Activated naive CD4-positive, alpha-beta T cell treated with anti-CD3 and anti-CD28 coated beads, Interleukin-2, amount 50 U/mL, for 72 hours (primary cell): ENCODE measurements around the gene UBXN2A. TPM values are rescaled to one million over a fixed set of nuclear protein-coding genes. Genes with fewer than 3 reads are reported as not detected.

Source experiments
- ATAC-seq, 2 donors: fragments of 150-1000 bp; cut with Tn5 transposase; 2 replicates each; pipeline ENCODE4 v1.10.0; 2021; ENCODE audit warnings: mild to moderate bottlenecking in 2 of 2, moderate library complexity in 2 of 2
- DNase-seq, 2 donors: peaks; one replicate each; pipeline ENCODE4 v3.0.0; 2021 to 2022; ENCODE audit warnings: low spot score in 2 of 2
- H3K27ac Mint-ChIP-seq, 2 donors: one replicate each; pipeline ENCODE4 v1.8.0; 2022; ENCODE audit warnings: mild to moderate bottlenecking in 2 of 2, mixed read lengths in 2 of 2
- H3K36me3 Mint-ChIP-seq, 2 donors: one replicate each; pipeline ENCODE4 v1.8.0; 2022; ENCODE audit warnings: mixed read lengths in 2 of 2
- H3K9me3 Mint-ChIP-seq, 2 donors: one replicate each; pipeline ENCODE4 v1.8.0; 2022; ENCODE audit warnings: mixed read lengths in 2 of 2
- total RNA-seq, 2 donors: library from RNA; stranded (reverse); gene quantifications; one replicate each; pipeline ENCODE4 v1.2.3, GENCODE V29; 2022

The UBXN2A gene
- total RNA-seq, result 10 to 100 TPM in 1 of 2 donors, 1 to 10 TPM in 1; 9.3 to 13.0 TPM

- H3K36me3 Mint-ChIP-seq, result peaks cover 7 to 21% of the 10 kb centered on the region in 2 donors
- DNase-seq, result peak; percentile 81 to 87
- ATAC-seq, result peak; percentile 88 to 91
- H3K27ac Mint-ChIP-seq, result peak within 1 kb of the TSS; percentile 85 to 94
- H3K9me3 Mint-ChIP-seq, result no peaks in the 10 kb centered on the region
Observed at GRCh38 chr2:23939987-23940717, at the start of gene UBXN2A. UBXN2A (plus strand) TSS chr2:23940463; CDS start chr2:23958315, 17,852 bp downstream.

GRCh38 chr2:23900133-23900532 lies 40.1 kb upstream of the UBXN2A start:
- DNase-seq, result no peak
- no peak overlapping the region for H3K27ac Mint-ChIP-seq
- no peaks in the 10 kb centered on the region for H3K36me3 Mint-ChIP-seq
- H3K9me3 Mint-ChIP-seq, result no peaks in the 10 kb centered on the region
- ATAC-seq, result no peak

GRCh38 chr2:23900541-23901322 lies 39.5 kb upstream of the UBXN2A start:
- Mint-ChIP-seq H3K36me3 (no peaks in the 10 kb centered on the region), H3K9me3 (no peaks in the 10 kb centered on the region), H3K27ac (no peak overlapping the region)
- DNase-seq, result no peak
- no peak for ATAC-seq

- DNase-seq (no peak), ATAC-seq (no peak)
- Mint-ChIP-seq H3K36me3 (no peaks in the 10 kb centered on the region), H3K9me3 (no peaks in the 10 kb centered on the region), H3K27ac (no peak overlapping the region)
Observed at GRCh38 chr2:23901966-23902846, 38.1 kb upstream of the UBXN2A start.

- DNase-seq (no peak), ATAC-seq (no peak)
- no peaks in the 10 kb centered on the region for H3K9me3 Mint-ChIP-seq
- H3K27ac Mint-ChIP-seq, result no peak overlapping the region
- H3K36me3 Mint-ChIP-seq, result no peaks in the 10 kb centered on the region
Observed at GRCh38 chr2:23903034-23903433, 37.2 kb upstream of the UBXN2A start.

GRCh38 chr2:23904215-23904614 lies 36.0 kb upstream of the UBXN2A start:
- ATAC-seq (no peak), DNase-seq (no peak)
- no peaks in the 10 kb centered on the region for H3K36me3 Mint-ChIP-seq
- H3K27ac Mint-ChIP-seq, result no peak overlapping the region
- no peaks in the 10 kb centered on the region for H3K9me3 Mint-ChIP-seq

- Mint-ChIP-seq H3K9me3 (no peaks in the 10 kb centered on the region), H3K36me3 (no peaks in the 10 kb centered on the region), H3K27ac (no peak overlapping the region)
- DNase-seq (no peak), ATAC-seq (no peak)
Observed at GRCh38 chr2:23904692-23905091, 35.6 kb upstream of the UBXN2A start.

DNA sequence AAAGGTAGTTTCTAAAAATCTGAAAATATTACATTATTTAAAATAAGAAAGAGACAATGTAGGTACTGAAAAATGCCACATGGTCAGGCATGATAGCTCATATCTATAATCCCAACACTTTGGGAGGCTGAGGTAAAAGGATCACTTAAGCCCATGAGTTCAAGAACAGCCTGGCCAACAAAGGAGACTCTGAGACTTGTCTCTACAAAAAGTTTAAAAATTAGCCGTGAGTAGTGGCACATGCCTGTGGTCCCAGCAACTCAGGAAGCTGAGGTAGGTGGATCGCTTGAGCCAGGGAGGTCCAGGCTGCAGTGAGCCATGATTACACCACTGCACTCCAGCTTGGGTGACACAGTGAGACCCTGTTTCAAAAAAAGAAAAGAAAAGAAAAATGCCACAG lies 35.1 kb upstream of the UBXN2A start:
- no peak for ATAC-seq
- no peaks in the 10 kb centered on the region for H3K36me3 Mint-ChIP-seq
- H3K27ac Mint-ChIP-seq, result no peak overlapping the region
- H3K9me3 Mint-ChIP-seq, result no peaks in the 10 kb centered on the region
- DNase-seq, result no peak

DNA sequence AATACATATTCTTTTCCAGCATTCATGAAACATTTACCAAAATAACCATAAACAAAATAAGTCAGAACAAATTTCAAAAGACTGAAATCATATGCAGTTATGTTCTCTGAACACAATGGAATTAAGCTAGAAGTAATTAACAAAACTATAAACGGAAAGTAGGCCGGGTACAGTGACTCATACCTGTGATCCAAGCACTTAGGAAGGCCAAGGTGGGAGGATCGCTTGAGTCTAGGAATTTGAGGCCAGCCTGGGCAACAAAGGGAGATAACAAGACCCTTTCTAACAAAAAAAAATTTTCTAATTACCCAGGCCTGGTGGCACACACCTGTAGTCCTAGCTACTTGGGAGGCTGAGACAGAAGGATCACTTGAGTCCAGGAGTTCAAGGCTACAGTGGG lies 28.2 kb upstream of the UBXN2A start:
- H3K36me3 Mint-ChIP-seq, result no peaks in the 10 kb centered on the region
- no peak for ATAC-seq
- DNase-seq, result no peak
- no peak overlapping the region for H3K27ac Mint-ChIP-seq
- no peaks in the 10 kb centered on the region for H3K9me3 Mint-ChIP-seq

DNA sequence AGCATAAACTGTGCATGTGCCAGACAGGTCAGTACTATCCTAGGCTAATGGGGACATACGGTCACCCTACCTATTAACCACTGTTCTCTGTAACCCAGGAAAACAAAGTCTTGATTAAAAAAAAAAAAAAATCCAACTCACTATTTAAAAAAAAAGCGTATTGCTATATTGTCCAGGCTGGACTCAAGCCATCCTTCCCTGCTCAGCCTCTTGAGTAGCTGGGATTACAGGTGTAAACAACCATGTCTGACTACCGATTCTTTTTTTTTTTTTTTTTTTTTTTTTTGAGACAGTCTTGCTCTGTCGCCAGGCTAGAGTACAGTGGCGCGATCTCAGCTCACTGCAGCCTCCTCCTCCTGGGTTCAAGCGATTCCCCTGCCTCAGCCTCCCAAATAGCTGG lies 24.9 kb upstream of the UBXN2A start:
- ATAC-seq (no peak), DNase-seq (no peak)
- no peaks in the 10 kb centered on the region for H3K9me3 Mint-ChIP-seq
- H3K27ac Mint-ChIP-seq, result no peak overlapping the region
- H3K36me3 Mint-ChIP-seq, result no peaks in the 10 kb centered on the region

GRCh38 chr2:23916727-23917405 lies 23.4 kb upstream of the UBXN2A start:
- peak overlapping the region in 1 of 2 donors; percentile 58 for H3K27ac Mint-ChIP-seq
- H3K36me3 Mint-ChIP-seq, result no peaks in the 10 kb centered on the region
- DNase-seq (no peak), ATAC-seq (peak in 1 of 2 donors; percentile 41)
- no peaks in the 10 kb centered on the region for H3K9me3 Mint-ChIP-seq

GRCh38 chr2:23918837-23919489 lies 21.3 kb upstream of the UBXN2A start:
- Mint-ChIP-seq H3K27ac (peak overlapping the region in 1 of 2 donors; percentile 90), H3K9me3 (no peaks in the 10 kb centered on the region), H3K36me3 (no peaks in the 10 kb centered on the region)
- ATAC-seq, result peak in 1 of 2 donors; percentile 20
- no peak for DNase-seq

DNA sequence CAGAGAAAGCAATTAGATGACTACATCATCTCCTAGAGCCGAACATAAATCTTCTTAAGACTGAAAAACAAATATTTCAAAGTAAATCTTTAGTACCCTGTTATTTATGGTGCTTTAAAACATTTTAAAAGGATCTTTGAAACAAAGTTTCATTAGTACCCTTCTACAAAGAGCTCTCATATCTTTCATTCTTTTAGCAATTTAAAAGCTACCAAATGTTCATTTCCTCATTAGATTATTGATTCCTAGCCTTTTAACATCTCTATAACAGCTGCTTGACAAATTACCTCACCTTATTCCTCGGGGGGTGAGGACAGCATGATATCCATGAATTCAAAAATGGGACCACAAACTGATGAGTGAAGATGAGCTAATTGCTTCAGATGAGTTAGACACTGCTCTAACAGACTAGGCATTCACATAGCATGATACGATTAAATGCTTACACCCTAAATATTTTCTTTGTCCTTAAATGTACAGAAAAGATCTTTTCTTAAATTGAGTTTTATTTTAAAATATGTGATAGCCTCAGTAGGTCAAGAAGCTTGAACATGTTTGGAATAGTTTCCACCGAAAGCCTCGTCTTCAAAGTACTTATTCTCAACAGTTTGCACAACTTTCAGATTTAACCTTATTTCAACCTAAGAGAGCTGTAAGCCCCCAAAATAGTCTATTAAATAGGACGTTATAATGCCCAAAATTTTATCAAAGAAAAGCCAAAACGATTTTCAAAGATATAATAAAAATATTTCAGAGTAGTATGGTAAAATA lies 15.5 kb upstream of the UBXN2A start:
- Mint-ChIP-seq H3K36me3 (peaks cover 0 to 4% of the 10 kb centered on the region in 2 donors), H3K27ac (peak overlapping the region in 1 of 2 donors; percentile 95), H3K9me3 (no peaks in the 10 kb centered on the region)
- ATAC-seq, result no peak
- no peak for DNase-seq

- Mint-ChIP-seq H3K36me3 (peaks cover 0 to 4% of the 10 kb centered on the region in 2 donors), H3K9me3 (no peaks in the 10 kb centered on the region), H3K27ac (peak overlapping the region; percentile 95 to 99)
- peak in 1 of 2 donors; percentile 61 for DNase-seq
- ATAC-seq, result peak; percentile 62 to 65
Observed at GRCh38 chr2:23925702-23926289, 14.5 kb upstream of the UBXN2A start.

DNA sequence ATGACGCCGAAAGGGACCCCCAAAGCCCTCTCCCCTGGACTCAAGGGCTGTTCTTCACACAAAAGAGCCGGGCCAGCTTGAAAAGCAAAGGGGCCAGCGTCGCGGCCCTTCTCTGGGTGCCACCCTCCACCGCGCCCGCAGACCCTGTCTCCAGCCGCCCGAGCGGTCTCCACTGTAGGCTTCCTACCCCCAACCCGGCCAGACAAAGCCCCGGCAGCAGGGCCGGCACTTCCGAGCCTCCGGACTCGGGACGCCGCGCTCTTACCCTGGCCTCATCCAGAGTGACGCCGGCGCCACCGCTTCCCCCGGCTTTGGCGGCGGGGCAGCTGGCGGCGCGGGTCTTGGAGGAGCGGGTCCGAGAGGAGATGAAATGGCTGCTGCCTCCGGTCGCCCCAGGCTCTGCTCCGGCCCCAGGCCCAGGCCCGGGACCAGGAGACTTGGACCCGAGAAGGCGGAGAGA lies 13.9 kb upstream of the UBXN2A start:
- Mint-ChIP-seq H3K9me3 (no peaks in the 10 kb centered on the region), H3K27ac (peak overlapping the region; percentile 95 to 99), H3K36me3 (peaks cover 0 to 4% of the 10 kb centered on the region in 2 donors)
- DNase-seq, result peak; percentile 45 to 79
- ATAC-seq, result peak; percentile 12 to 25
